Upper lobe of left lung (tissue), 6 donors: ENCODE measurements around the gene FOXO6. TPM values are rescaled to one million over a fixed set of nuclear protein-coding genes. Genes with fewer than 3 reads are reported as not detected.

ENCODE experiments used
- ATAC-seq, 2 donors: fragments of 200-7000 bp; cut with Tn5 transposase; one replicate each; pipeline ENCODE4 v1.9.1; 2022; ENCODE audit warnings: mild to moderate bottlenecking in 2 of 2, moderate library complexity in 2 of 2; ENCODE audit not compliant: low FRiP score in 2 of 2
- DNase-seq, 2 donors: peaks; one replicate each; pipeline ENCODE4 v3.0.0-alpha.2; 2019 to 2020
- H3K27ac ChIP-seq, 4 donors: fragments of 200-600 bp; sonication (generic); one replicate each; pipeline ENCODE4 v1.5.1; 2016 to 2019
- H3K27me3 ChIP-seq, 4 donors: fragments of 200-600 bp; sonication (generic); one replicate each; pipeline ENCODE4 v1.5.1; 2017 to 2019
- H3K36me3 ChIP-seq, 4 donors: fragments of 200-600 bp; sonication (generic); one replicate each; pipeline ENCODE4 v1.5.1; 2016 to 2019
- H3K4me1 ChIP-seq, 4 donors: fragments of 200-600 bp; sonication (generic); one replicate each; pipeline ENCODE4 v1.5.1; 2018 to 2019
- H3K4me3 ChIP-seq, 4 donors: fragments of 200-600 bp; sonication (generic); one replicate each; pipeline ENCODE4 v1.5.1; 2017 to 2019; ENCODE audit warnings: mild to moderate bottlenecking in 2 of 4, moderate library complexity in 1 of 4
- H3K9me3 ChIP-seq, 4 donors: fragments of 200-600 bp; sonication (generic); one replicate each; pipeline ENCODE4 v1.5.1; 2018 to 2019
- EP300 ChIP-seq, 4 donors: sonication (generic); formaldehyde crosslinking; IDR thresholded peaks; one replicate each; pipeline ENCODE4 v1.5.1; 2017; ENCODE audit warnings: antibody characterized with exemption in 4 of 4, control low read depth in 2 of 4
- POLR2A ChIP-seq, 4 donors: fragments of 450-650 bp; IDR thresholded peaks; one replicate each; pipeline ENCODE4 v1.5.1; 2016 to 2017; ENCODE audit warnings: antibody characterized with exemption in 4 of 4, mild to moderate bottlenecking in 2 of 4
- POLR2AphosphoS5 ChIP-seq, 2 donors: sonication (generic); formaldehyde crosslinking; IDR thresholded peaks; one replicate each; pipeline ENCODE4 v1.5.1; 2017; ENCODE audit warnings: antibody characterized with exemption in 2 of 2
- WGBS, 2 donors: methylation state at CpG; one replicate each; pipeline ENCODE4 v1.1.5; 2017 to 2018; 5-methylcytosine and 5-hydroxymethylcytosine counted together
- total RNA-seq, 6 donors: library from RNA; depleted of rRNA in 4 of 6; stranded (reverse); fragments of >200 nt in 4 of 6; gene quantifications; one replicate each; pipeline versions ENCODE4 v1.1.0 to v1.2.1, GENCODE V29; 2016 to 2021
- TF ChIP-seq, protein P1 (sequence below), 6 experiments: fragments of 450-650 bp in 4 of 6; fragments of 200-600 bp in 2 of 6; sonication (generic) in 2 of 6; IDR thresholded peaks; one replicate each; pipeline ENCODE4 v1.5.1; 2016 to 2019; ENCODE audit warnings: antibody characterized with exemption in 6 of 6
- donor health status: DM: no; HTN: no; CAD: no; lungs with moderate emphysema.
- donor health status: DM: no; HTN: yes; CAD: no; lungs with severe emphysema.

FOXO6 gene
- total RNA-seq, 6 donors from 2014 or later: 0.31 to 1.2 (median 0.79) TPM

DNA sequence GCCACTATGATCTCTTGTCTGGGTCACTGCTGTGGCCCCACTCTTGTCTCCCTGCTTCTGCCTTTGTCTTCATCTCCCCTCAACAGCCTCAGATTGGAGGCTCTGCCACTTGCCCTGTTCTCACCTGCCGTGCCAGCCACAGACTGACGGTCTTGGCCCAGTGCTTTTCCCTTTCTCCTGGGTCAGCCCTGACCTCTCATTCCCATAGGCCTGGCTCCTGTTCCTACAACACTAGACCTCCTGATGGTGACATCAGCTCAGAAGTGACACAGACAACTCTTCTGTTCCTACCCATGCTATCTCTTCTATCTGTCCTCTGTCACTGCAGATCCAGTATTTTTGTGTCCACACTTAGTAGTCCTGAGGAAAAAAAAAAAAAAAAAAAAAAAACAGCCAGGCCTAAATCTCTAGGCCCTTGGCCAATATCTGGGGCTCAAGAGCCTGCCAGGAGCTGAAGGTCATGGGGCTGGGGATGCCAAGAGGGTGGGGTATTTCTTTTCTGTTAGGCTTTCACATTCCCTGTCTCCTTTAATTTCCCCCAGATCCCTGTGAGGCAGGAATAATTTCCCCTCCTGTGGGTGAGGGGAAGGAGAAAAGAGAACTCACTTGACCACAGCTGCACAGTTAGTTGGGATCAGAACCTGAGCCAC is 42.0 kb upstream of the FOXO6 start:
- no peaks in the 10 kb centered on the region for H3K36me3 ChIP-seq
- H3K9me3 ChIP-seq: no peaks in the 10 kb centered on the region
- no peak overlapping the region for H3K4me3 ChIP-seq
- TF ChIP-seq POLR2A (IDR thresholded peaks at IDR 0.05): no peak
- no peak for TF ChIP-seq POLR2AphosphoS5 (IDR thresholded peaks at IDR 0.05)
- no peak for TF ChIP-seq EP300 (IDR thresholded peaks at IDR 0.05)
- TF ChIP-seq, protein P1, sequence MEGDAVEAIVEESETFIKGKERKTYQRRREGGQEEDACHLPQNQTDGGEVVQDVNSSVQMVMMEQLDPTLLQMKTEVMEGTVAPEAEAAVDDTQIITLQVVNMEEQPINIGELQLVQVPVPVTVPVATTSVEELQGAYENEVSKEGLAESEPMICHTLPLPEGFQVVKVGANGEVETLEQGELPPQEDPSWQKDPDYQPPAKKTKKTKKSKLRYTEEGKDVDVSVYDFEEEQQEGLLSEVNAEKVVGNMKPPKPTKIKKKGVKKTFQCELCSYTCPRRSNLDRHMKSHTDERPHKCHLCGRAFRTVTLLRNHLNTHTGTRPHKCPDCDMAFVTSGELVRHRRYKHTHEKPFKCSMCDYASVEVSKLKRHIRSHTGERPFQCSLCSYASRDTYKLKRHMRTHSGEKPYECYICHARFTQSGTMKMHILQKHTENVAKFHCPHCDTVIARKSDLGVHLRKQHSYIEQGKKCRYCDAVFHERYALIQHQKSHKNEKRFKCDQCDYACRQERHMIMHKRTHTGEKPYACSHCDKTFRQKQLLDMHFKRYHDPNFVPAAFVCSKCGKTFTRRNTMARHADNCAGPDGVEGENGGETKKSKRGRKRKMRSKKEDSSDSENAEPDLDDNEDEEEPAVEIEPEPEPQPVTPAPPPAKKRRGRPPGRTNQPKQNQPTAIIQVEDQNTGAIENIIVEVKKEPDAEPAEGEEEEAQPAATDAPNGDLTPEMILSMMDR (IDR thresholded peaks at IDR 0.05): no peak
- no peaks in the 10 kb centered on the region for H3K27me3 ChIP-seq
- 94 to 100% methylated on average over 2 of the region's 2 CpGs for WGBS, 2 donors
- no peak overlapping the region for H3K27ac ChIP-seq
- H3K4me1 ChIP-seq: no peaks in the 10 kb centered on the region
- DNase-seq (no peak), ATAC-seq (no peak)

DNA sequence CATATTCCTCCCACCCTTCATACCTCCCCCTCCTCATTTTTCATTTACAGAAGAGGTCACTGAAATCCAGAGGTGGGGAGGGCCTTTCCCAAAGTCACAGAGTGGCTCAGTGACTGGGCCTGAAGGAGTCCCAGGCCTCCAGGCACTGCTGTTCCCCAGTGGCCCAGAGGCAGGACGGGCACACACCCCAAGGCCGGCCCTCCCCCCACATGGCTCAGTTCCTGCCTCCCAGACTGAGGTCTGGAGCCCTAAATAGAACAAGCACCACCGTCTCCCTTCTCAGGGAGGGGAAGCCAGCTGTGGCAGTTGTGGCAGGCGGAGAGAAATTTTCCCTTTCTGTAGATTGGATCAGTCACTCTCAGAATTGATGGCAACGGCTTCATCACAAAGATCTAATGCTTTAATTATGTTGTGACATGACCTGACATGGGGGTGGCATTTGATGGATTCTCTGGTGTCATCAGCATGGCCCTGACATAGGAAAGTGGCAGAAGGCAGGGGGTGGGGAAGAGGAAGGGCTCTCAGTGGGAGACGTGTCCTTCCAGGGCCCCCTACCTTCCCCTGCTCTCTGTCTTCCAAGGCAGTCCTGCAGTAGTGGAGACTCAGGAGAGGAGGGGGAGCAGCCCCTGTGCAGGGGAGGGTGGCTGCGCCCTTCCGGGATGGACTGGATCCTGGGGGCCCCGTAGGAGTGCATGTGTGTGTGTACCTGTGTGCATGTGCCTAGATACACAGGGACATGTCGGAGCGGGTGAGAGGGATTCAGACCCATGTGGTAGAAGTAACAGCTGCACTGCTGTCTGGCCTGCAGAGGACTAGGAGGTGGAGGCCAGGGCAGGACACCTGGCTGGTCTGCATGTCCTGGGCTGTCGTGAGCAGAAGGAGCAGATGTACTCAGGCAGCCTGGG is 41.2 kb upstream of the FOXO6 start:
- Histone ChIP-seq H3K27ac (no peak overlapping the region), H3K4me1 (no peaks in the 10 kb centered on the region), H3K4me3 (no peak overlapping the region), H3K36me3 (no peaks in the 10 kb centered on the region), H3K27me3 (no peaks in the 10 kb centered on the region), H3K9me3 (no peaks in the 10 kb centered on the region)
- peak in 1 of 2 donors; percentile 18 for ATAC-seq
- TF ChIP-seq POLR2AphosphoS5 (IDR thresholded peaks at IDR 0.05) (no peak), POLR2A (IDR thresholded peaks at IDR 0.05) (no peak), EP300 (IDR thresholded peaks at IDR 0.05) (no peak)
- TF ChIP-seq, protein P1 (IDR thresholded peaks at IDR 0.05): no peak
- 70 to 77% methylated on average over 10 to 11 of the region's 12 CpGs for WGBS, 2 donors
- peak in 1 of 2 donors; percentile 33 for DNase-seq

DNA sequence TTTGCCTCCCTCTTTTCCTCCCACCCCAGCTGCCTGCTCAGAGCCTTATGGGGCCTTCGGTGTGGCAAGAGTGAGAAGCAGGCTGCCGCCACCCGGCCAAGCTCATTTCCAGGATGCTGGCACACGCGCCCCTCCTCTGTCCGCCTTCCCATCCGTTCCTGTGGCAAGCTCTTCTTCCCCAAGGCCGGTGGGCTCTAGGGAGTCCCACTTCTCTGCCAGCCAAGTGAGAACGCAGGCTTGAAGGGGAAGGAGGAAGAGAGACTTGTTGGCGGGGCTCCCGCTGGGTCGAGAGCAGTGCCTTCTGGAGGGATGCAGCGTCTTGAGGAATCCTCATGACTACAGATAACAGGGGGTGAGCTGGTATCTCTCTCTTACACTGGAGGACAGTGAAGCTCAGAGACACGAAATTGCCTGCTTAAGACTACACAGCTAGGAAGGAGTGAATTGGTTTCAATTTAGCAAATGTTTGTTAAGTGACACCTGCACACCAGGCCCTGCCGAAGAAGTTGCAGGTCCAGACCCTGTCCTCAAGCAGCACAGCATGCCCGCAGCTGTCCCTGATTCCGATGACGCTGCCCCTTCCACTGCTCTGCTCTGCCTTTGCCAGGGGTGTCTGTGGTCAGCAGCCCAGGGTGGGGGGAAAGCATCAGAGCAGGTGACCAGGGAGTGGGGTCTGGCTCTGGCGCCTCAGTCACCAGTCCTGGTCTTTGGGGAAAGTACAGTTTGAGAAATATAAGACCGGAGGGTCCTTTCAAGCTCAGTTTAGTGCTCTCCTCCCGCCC is 40.1 kb upstream of the FOXO6 start:
- ATAC-seq (no peak), DNase-seq (peak in 1 of 2 donors; percentile 39)
- WGBS, 2 donors: 77 to 89% methylated on average over 21 of the region's 21 CpGs
- no peaks in the 10 kb centered on the region for H3K27me3 ChIP-seq
- H3K36me3 ChIP-seq: no peaks in the 10 kb centered on the region
- H3K27ac ChIP-seq: no peak overlapping the region
- no peaks in the 10 kb centered on the region for H3K4me1 ChIP-seq
- H3K4me3 ChIP-seq: no peak overlapping the region
- H3K9me3 ChIP-seq: no peaks in the 10 kb centered on the region
- TF ChIP-seq, protein P1 (IDR thresholded peaks at IDR 0.05): no peak
- TF ChIP-seq POLR2AphosphoS5 (IDR thresholded peaks at IDR 0.05) (no peak), POLR2A (IDR thresholded peaks at IDR 0.05) (no peak), EP300 (IDR thresholded peaks at IDR 0.05) (no peak)

DNA sequence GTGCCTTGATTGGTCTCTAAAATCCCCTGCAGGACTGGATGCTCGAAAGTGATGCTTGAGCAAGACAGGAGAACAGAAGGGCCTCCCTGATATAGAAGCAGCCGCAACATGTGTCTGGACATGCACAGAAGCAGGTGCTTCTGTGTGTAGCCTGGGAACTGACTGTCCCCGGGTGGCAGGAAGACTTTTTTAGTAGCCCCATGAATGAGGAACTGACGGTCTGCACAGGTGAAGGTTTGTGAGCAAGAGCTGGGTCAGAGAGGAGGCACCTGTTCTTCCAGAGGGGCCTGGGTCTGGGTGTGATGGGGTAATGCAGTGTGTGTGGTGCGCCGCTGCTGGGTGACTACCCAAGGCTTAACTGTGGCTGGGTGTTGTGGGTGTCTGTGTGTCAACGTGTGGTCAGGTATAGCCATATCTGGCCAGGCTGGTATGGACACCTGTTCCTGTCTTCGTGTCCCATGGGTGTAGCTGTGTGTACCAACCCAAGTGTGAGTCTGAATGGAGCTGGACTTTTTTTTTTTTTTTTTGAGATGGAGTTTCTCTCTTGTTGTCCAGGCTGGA is 39.1 kb upstream of the FOXO6 start:
- TF ChIP-seq POLR2AphosphoS5 (IDR thresholded peaks at IDR 0.05) (no peak), POLR2A (IDR thresholded peaks at IDR 0.05) (no peak), EP300 (IDR thresholded peaks at IDR 0.05) (no peak)
- TF ChIP-seq, protein P1 (IDR thresholded peaks at IDR 0.05): no peak
- Histone ChIP-seq H3K4me1 (no peaks in the 10 kb centered on the region), H3K4me3 (no peak overlapping the region), H3K27ac (no peak overlapping the region), H3K9me3 (no peaks in the 10 kb centered on the region), H3K36me3 (no peaks in the 10 kb centered on the region), H3K27me3 (no peaks in the 10 kb centered on the region)
- 75 to 91% methylated on average over 4 to 8 of the region's 8 CpGs for WGBS, 2 donors
- DNase-seq (no peak), ATAC-seq (no peak)
